ENCODE results near the gene PPP1R14C.

DNA sequence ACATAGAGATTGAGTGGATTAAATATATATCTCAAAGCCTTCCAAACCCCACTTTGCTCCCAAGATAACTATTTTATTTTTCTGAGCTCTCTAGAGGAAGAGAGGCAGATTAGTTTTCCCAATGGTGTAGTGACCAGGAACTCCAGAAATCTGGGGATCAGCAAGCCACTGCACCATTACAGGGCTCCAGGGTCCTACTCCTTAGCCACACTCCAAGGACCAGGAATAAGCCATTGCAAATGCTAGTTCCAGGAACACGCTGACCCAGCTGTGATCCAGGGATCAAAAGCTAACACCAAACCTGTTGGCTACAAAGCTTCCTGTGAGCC is 128.3 kb downstream of the PPP1R14C start:
- TF ChIP-seq, protein P1, sequence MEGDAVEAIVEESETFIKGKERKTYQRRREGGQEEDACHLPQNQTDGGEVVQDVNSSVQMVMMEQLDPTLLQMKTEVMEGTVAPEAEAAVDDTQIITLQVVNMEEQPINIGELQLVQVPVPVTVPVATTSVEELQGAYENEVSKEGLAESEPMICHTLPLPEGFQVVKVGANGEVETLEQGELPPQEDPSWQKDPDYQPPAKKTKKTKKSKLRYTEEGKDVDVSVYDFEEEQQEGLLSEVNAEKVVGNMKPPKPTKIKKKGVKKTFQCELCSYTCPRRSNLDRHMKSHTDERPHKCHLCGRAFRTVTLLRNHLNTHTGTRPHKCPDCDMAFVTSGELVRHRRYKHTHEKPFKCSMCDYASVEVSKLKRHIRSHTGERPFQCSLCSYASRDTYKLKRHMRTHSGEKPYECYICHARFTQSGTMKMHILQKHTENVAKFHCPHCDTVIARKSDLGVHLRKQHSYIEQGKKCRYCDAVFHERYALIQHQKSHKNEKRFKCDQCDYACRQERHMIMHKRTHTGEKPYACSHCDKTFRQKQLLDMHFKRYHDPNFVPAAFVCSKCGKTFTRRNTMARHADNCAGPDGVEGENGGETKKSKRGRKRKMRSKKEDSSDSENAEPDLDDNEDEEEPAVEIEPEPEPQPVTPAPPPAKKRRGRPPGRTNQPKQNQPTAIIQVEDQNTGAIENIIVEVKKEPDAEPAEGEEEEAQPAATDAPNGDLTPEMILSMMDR (conservative IDR thresholded peaks at IDR 0.05): no peak
- TF ChIP-seq EZH2 (IDR thresholded peaks at IDR 0.05; ENCODE audit: low read depth): no peak

Measured in PC-9 (cell line).